Measurements from ENCODE around the gene CCDC27.

CCDC27 gene

DNA sequence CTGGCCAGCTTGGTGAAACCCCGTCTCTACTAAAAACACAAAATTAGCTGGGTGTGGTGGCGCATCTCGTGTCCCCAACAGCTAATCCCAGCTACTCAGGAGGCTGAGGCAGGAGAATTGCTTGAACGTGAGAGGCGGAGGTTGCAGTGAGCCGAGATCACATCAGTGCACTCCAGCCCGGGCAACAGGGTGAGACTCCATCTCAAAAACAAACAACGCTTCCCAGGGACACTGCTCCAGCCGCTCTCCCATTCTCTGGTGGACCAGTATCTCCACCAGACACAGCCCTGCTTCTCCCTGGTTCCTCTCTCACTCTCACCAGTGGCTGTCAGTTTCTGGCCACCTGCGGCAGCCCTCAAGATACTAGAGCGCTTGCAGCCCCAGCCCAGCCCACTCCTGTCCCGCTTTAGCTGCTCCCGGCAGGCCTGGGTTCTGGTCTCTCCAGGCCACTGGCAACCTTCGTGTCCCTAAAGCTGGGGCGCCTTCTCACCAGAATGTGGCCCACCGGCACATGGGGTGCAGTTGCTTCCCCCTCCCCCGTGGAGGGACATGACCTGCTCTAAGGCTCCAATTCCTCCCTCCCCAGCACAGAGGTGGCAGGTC is 65.0 kb downstream of the CCDC27 start:
- TF ChIP-seq, protein P1, sequence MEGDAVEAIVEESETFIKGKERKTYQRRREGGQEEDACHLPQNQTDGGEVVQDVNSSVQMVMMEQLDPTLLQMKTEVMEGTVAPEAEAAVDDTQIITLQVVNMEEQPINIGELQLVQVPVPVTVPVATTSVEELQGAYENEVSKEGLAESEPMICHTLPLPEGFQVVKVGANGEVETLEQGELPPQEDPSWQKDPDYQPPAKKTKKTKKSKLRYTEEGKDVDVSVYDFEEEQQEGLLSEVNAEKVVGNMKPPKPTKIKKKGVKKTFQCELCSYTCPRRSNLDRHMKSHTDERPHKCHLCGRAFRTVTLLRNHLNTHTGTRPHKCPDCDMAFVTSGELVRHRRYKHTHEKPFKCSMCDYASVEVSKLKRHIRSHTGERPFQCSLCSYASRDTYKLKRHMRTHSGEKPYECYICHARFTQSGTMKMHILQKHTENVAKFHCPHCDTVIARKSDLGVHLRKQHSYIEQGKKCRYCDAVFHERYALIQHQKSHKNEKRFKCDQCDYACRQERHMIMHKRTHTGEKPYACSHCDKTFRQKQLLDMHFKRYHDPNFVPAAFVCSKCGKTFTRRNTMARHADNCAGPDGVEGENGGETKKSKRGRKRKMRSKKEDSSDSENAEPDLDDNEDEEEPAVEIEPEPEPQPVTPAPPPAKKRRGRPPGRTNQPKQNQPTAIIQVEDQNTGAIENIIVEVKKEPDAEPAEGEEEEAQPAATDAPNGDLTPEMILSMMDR (IDR thresholded peaks at IDR 0.05; ENCODE audit: low read depth, low read length, missing control alignments), result no peak
- DNase-seq (ENCODE audit: low read depth), result no peak
- H3K4me3 ChIP-seq (ENCODE audit: low read depth, low read length), result no peak overlapping the region

- TF ChIP-seq, protein P1 (IDR thresholded peaks at IDR 0.05; ENCODE audit: low read depth, low read length, missing control alignments), result no peak
- H3K4me3 ChIP-seq (ENCODE audit: low read depth, low read length), result no peak overlapping the region
- no peak for DNase-seq (ENCODE audit: low read depth)
Observed at GRCh38 chr1:3817821-3818597, 65.8 kb downstream of the CCDC27 start.

DNA sequence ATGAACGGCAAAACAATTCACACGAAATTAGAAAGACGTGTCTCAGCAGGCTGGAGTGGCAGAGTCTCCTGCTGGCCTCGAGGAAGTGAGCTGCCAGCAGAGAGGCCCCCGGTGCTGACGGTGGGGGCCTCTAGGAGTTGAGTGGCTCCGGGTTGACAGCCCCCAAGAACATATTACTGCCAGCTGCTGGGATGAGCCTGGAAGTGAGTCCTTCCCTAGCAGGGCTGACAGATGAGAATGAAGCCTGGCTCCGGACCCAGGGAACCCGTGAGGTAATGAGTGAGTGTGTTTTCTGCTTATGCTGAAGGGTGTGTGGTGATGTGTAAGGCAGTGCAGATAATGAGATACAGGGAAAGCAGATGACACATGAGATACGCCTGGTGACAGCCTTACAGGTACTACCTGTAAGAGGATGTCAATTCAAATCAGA is 67.5 kb downstream of the CCDC27 start:
- DNase-seq (ENCODE audit: low read depth), result no peak
- TF ChIP-seq, protein P1 (IDR thresholded peaks at IDR 0.05; ENCODE audit: low read depth, low read length, missing control alignments), result no peak
- no peak overlapping the region for H3K4me3 ChIP-seq (ENCODE audit: low read depth, low read length)

DNA sequence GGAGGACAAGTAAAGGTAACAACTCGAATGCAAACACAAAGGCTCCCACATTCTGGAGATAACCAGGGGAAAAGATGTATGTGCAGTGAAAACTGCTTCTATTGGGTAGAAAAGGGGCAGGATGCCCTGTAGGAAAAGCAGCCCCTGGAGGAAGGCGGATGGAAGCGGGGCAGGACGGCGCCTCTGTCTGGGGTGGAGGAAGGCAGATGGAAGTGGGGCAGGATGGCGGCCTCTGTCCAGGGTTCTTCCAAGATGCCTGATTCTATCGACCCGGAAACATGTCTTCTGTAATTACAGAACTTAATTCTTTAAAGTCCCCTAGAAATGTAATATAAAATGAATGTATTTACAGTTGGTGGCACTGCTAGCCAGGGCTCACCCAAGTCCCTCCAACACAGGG is 68.1 kb downstream of the CCDC27 start:
- TF ChIP-seq, protein P1 (IDR thresholded peaks at IDR 0.05; ENCODE audit: low read depth, low read length, missing control alignments), result no peak
- no peak for DNase-seq (ENCODE audit: low read depth)
- no peak overlapping the region for H3K4me3 ChIP-seq (ENCODE audit: low read depth, low read length)

DNA sequence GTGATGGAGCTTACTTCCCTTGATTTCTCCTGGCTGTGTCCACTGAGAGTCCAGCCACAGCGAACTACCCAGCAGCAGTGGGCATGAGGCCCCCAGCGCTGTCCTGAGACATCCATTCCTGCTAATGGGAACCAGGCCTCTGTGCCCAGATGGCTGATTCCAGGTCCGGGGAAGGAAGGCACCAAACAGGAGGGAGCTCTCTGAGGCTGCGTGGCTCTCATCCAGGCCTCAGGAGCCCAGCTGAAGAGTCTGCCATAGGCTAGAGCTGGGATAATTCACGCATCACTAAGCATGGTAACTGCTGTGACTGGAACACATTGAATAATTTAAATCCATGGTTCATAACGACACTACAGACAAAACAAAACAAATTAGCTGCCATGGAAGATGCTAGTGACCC is 68.8 kb downstream of the CCDC27 start:
- H3K4me3 ChIP-seq (ENCODE audit: low read depth, low read length), result no peak overlapping the region
- DNase-seq (ENCODE audit: low read depth), result no peak
- TF ChIP-seq, protein P1 (IDR thresholded peaks at IDR 0.05; ENCODE audit: low read depth, low read length, missing control alignments), result no peak

Measured in GM12864 (cell line).